Fibroblast of the aortic adventitia (primary cell): ENCODE measurements around the gene FAM3B. TPM values are rescaled to one million over a fixed set of nuclear protein-coding genes. Genes with fewer than 3 reads are reported as not detected.

Experiments
- DNase-seq: peaks from one replicate; pipeline ENCODE4 v3.0.0-alpha.2; 2010; ENCODE audit warnings: low read depth
- H3K4me3 ChIP-seq: 2 replicates; pipeline ENCODE4 v1.5.1; 2011; ENCODE audit warnings: low read depth, mild to moderate bottlenecking, control low read depth, low read length, moderate library complexity
- CTCF ChIP-seq: IDR thresholded peaks from 2 replicates; pipeline ENCODE4 v1.5.1; 2011; ENCODE audit warnings: mild to moderate bottlenecking, low read length, control low read depth, inconsistent platforms; ENCODE audit not compliant: insufficient read depth
- total RNA-seq: library from RNA; depleted of rRNA; stranded (reverse); fragments of >200 nt; gene quantifications from 2 replicates; pipeline ENCODE4 v1.2.3, GENCODE V29; 2012; ENCODE audit warnings: low replicate concordance

The FAM3B gene
- total RNA-seq, 1 donor = not detected

GRCh38 chr21:41326414-41327080, 9.9 kb downstream of the FAM3B start:
- no peak overlapping the region for H3K4me3 ChIP-seq
- TF ChIP-seq CTCF = no peak
- DNase-seq = no peak

- TF ChIP-seq CTCF = no peak
- H3K4me3 ChIP-seq = no peak overlapping the region
- no peak for DNase-seq
Measured at GRCh38 chr21:41327753-41328152, 11.2 kb downstream of the FAM3B start.

- TF ChIP-seq CTCF = no peak
- no peak overlapping the region for H3K4me3 ChIP-seq
- no peak for DNase-seq
Measured at GRCh38 chr21:41328660-41329607, 12.3 kb downstream of the FAM3B start.

GRCh38 chr21:41333752-41334151, 17.2 kb downstream of the FAM3B start:
- no peak overlapping the region for H3K4me3 ChIP-seq
- TF ChIP-seq CTCF = no peak

GRCh38 chr21:41337515-41337914, 20.9 kb downstream of the FAM3B start:
- H3K4me3 ChIP-seq = no peak overlapping the region
- no peak for DNase-seq
- no peak for TF ChIP-seq CTCF

More at GRCh38 chr21:41333752-41334151, 17.2 kb downstream of the FAM3B start:
- no peak for DNase-seq

GRCh38 chr21:41338455-41338854, 21.9 kb downstream of the FAM3B start:
- DNase-seq = no peak
- no peak overlapping the region for H3K4me3 ChIP-seq
- TF ChIP-seq CTCF = no peak
